ENCODE measurements around the gene NPDC1. TPM values are rescaled to one million over a fixed set of nuclear protein-coding genes. Genes with fewer than 3 reads are reported as not detected.
A peak's percentile ranks its signal among the peaks of the same experiment; 100 is the strongest.

Gene NPDC1
- total and polyA plus RNA-seq, 4 donors, result 2.7 to 14.5 (median 7.3) TPM

GRCh38 chr9:137077758-137078693, 32.0 kb upstream of the NPDC1 start:
- Histone ChIP-seq H3K36me3 (ENCODE audit: control insufficient read depth in 4 of 4, insufficient read depth in 3 of 4, low read depth in 1 of 4, low read length in 3 of 4) (peaks cover 0 to 2% (median 0%) of the 10 kb centered on the region in 4 donors), H3K27ac (ENCODE audit: low read depth in 1 of 2, low read length in 2 of 2) (no peak overlapping the region), H3K9me3 (ENCODE audit: control insufficient read depth in 4 of 4, low read length in 3 of 4) (no peaks in the 10 kb centered on the region), H3K9ac (ENCODE audit: low read depth in 1 of 2, low read length in 2 of 2) (no peak overlapping the region), H3K27me3 (ENCODE audit: control insufficient read depth in 4 of 4, insufficient read depth in 4 of 4, low read length in 3 of 4) (peaks cover 0 to 6% (median 3%) of the 10 kb centered on the region in 4 donors), H3K4me3 (ENCODE audit: low read depth in 1 of 3, low read length in 3 of 3) (peak overlapping the region in 1 of 3 donors; percentile 58), H3K4me1 (ENCODE audit: control insufficient read depth in 4 of 4, insufficient read depth in 4 of 4, low read length in 3 of 4) (peaks cover 0 to 15% (median 12%) of the 10 kb centered on the region in 4 donors)
- no peak for DNase-seq (ENCODE audit: low spot score)
- TF ChIP-seq, protein P1, sequence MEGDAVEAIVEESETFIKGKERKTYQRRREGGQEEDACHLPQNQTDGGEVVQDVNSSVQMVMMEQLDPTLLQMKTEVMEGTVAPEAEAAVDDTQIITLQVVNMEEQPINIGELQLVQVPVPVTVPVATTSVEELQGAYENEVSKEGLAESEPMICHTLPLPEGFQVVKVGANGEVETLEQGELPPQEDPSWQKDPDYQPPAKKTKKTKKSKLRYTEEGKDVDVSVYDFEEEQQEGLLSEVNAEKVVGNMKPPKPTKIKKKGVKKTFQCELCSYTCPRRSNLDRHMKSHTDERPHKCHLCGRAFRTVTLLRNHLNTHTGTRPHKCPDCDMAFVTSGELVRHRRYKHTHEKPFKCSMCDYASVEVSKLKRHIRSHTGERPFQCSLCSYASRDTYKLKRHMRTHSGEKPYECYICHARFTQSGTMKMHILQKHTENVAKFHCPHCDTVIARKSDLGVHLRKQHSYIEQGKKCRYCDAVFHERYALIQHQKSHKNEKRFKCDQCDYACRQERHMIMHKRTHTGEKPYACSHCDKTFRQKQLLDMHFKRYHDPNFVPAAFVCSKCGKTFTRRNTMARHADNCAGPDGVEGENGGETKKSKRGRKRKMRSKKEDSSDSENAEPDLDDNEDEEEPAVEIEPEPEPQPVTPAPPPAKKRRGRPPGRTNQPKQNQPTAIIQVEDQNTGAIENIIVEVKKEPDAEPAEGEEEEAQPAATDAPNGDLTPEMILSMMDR (IDR thresholded peaks at IDR 0.05; ENCODE audit: low read depth, low read length, missing input control), result no peak
- TF ChIP-seq, protein P2, sequence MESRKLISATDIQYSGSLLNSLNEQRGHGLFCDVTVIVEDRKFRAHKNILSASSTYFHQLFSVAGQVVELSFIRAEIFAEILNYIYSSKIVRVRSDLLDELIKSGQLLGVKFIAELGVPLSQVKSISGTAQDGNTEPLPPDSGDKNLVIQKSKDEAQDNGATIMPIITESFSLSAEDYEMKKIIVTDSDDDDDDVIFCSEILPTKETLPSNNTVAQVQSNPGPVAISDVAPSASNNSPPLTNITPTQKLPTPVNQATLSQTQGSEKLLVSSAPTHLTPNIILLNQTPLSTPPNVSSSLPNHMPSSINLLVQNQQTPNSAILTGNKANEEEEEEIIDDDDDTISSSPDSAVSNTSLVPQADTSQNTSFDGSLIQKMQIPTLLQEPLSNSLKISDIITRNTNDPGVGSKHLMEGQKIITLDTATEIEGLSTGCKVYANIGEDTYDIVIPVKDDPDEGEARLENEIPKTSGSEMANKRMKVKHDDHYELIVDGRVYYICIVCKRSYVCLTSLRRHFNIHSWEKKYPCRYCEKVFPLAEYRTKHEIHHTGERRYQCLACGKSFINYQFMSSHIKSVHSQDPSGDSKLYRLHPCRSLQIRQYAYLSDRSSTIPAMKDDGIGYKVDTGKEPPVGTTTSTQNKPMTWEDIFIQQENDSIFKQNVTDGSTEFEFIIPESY (IDR thresholded peaks at IDR 0.05), result no peak
- TF ChIP-seq, protein P3, sequence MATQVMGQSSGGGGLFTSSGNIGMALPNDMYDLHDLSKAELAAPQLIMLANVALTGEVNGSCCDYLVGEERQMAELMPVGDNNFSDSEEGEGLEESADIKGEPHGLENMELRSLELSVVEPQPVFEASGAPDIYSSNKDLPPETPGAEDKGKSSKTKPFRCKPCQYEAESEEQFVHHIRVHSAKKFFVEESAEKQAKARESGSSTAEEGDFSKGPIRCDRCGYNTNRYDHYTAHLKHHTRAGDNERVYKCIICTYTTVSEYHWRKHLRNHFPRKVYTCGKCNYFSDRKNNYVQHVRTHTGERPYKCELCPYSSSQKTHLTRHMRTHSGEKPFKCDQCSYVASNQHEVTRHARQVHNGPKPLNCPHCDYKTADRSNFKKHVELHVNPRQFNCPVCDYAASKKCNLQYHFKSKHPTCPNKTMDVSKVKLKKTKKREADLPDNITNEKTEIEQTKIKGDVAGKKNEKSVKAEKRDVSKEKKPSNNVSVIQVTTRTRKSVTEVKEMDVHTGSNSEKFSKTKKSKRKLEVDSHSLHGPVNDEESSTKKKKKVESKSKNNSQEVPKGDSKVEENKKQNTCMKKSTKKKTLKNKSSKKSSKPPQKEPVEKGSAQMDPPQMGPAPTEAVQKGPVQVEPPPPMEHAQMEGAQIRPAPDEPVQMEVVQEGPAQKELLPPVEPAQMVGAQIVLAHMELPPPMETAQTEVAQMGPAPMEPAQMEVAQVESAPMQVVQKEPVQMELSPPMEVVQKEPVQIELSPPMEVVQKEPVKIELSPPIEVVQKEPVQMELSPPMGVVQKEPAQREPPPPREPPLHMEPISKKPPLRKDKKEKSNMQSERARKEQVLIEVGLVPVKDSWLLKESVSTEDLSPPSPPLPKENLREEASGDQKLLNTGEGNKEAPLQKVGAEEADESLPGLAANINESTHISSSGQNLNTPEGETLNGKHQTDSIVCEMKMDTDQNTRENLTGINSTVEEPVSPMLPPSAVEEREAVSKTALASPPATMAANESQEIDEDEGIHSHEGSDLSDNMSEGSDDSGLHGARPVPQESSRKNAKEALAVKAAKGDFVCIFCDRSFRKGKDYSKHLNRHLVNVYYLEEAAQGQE (IDR thresholded peaks at IDR 0.05), result no peak
- TF ChIP-seq YY1 (IDR thresholded peaks at IDR 0.05) (no peak), TAF1 (conservative IDR thresholded peaks at IDR 0.05) (no peak), SP1 (IDR thresholded peaks at IDR 0.05) (no peak), GABPA (IDR thresholded peaks at IDR 0.05 in 1 of 2, conservative IDR thresholded peaks at IDR 0.05 in 1 of 2) (no peak), FOXA1 (IDR thresholded peaks at IDR 0.05) (no peak), FOXA2 (IDR thresholded peaks at IDR 0.05) (no peak), JUND (IDR thresholded peaks at IDR 0.05) (no peak), HNF4G (IDR thresholded peaks at IDR 0.05) (no peak), NR2F2 (IDR thresholded peaks at IDR 0.05) (no peak), MAX (IDR thresholded peaks at IDR 0.05) (no peak), RAD21 (IDR thresholded peaks at IDR 0.05) (no peak), EGR1 (IDR thresholded peaks at IDR 0.05; ENCODE audit: low read depth in 2 of 2) (no peak)
- TF ChIP-seq, protein P4, sequence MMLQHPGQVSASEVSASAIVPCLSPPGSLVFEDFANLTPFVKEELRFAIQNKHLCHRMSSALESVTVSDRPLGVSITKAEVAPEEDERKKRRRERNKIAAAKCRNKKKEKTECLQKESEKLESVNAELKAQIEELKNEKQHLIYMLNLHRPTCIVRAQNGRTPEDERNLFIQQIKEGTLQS (IDR thresholded peaks at IDR 0.05), result no peak
- 10% methylated on average over 76 of the region's 76 CpGs for WGBS
